Breast epithelium (tissue), 3 donors: Measurements from ENCODE around the gene LIN28B.

Source experiments
- POLR2A ChIP-seq: fragments of 450-650 bp; IDR thresholded peaks from one replicate; pipeline ENCODE4 v1.6.1; 2016; ENCODE audit warnings: antibody characterized with exemption, mild to moderate bottlenecking, moderate library complexity
- POLR2AphosphoS5 ChIP-seq, 3 donors: sonication (generic); formaldehyde crosslinking; IDR thresholded peaks; one replicate each; pipeline ENCODE4 v1.6.1; 2017; ENCODE audit warnings: antibody characterized with exemption in 3 of 3
- TF ChIP-seq, protein P1 (sequence below), 3 donors: fragments of 450-650 bp; IDR thresholded peaks; one replicate each; pipeline ENCODE4 v1.5.1; 2016 to 2017; ENCODE audit warnings: antibody characterized with exemption in 3 of 3, mild to moderate bottlenecking in 3 of 3, moderate library complexity in 3 of 3

DNA sequence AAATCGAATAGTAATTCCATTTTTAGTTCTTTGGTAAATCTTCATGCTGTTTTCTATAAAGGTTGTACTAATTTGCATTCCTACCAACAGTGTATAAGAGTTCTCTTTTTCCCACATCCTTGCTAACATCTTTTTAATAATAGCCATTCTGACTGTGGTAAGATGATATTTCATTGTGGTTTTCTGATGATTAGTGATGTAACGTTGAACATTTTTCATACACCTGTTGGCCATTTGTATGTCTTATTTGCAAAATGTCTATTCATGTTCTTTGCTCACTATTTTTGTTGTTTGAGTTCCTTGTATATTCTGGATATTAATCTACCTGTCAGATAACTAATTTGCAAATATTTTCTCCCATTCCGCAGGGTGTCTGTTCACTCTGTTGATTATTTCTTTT lies 64.5 kb downstream of the LIN28B start:
- TF ChIP-seq, protein P1, sequence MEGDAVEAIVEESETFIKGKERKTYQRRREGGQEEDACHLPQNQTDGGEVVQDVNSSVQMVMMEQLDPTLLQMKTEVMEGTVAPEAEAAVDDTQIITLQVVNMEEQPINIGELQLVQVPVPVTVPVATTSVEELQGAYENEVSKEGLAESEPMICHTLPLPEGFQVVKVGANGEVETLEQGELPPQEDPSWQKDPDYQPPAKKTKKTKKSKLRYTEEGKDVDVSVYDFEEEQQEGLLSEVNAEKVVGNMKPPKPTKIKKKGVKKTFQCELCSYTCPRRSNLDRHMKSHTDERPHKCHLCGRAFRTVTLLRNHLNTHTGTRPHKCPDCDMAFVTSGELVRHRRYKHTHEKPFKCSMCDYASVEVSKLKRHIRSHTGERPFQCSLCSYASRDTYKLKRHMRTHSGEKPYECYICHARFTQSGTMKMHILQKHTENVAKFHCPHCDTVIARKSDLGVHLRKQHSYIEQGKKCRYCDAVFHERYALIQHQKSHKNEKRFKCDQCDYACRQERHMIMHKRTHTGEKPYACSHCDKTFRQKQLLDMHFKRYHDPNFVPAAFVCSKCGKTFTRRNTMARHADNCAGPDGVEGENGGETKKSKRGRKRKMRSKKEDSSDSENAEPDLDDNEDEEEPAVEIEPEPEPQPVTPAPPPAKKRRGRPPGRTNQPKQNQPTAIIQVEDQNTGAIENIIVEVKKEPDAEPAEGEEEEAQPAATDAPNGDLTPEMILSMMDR (IDR thresholded peaks at IDR 0.05): no peak
- TF ChIP-seq POLR2AphosphoS5 (IDR thresholded peaks at IDR 0.05): no peak
- TF ChIP-seq POLR2A: no peak
